Measurements from ENCODE around the gene CYTH2.

GRCh38 chr19:48514123-48514458 is 44.9 kb downstream of the CYTH2 start:
- no peak for TF ChIP-seq POLR2A (IDR thresholded peaks at IDR 0.05)
- TF ChIP-seq CTCF (IDR thresholded peaks at IDR 0.05): no peak
